ENCODE results near the gene STIP1.

DNA sequence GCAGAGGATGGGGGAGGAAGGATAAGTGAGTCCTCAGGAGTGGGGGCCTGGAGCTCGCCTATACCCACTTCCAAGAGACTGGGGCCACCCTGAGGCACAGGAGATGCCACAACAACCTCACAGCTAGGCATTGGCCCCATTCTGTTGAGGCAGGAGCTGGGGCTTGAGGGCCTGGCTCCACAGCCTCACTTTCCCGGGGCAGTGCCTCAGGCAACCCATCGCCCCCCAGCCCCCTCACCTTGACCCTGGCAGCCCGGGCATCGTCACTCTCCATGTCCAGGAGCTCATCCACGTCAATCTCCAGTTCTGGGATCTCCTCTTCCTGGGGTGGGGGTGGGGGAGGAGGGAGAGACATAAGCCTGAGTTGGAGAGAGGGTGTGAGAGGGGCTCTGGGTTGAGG, 59.0 kb downstream of the STIP1 start:
- TF ChIP-seq POLR2A (IDR thresholded peaks at IDR 0.05), result no peak
- TF ChIP-seq, protein P1, sequence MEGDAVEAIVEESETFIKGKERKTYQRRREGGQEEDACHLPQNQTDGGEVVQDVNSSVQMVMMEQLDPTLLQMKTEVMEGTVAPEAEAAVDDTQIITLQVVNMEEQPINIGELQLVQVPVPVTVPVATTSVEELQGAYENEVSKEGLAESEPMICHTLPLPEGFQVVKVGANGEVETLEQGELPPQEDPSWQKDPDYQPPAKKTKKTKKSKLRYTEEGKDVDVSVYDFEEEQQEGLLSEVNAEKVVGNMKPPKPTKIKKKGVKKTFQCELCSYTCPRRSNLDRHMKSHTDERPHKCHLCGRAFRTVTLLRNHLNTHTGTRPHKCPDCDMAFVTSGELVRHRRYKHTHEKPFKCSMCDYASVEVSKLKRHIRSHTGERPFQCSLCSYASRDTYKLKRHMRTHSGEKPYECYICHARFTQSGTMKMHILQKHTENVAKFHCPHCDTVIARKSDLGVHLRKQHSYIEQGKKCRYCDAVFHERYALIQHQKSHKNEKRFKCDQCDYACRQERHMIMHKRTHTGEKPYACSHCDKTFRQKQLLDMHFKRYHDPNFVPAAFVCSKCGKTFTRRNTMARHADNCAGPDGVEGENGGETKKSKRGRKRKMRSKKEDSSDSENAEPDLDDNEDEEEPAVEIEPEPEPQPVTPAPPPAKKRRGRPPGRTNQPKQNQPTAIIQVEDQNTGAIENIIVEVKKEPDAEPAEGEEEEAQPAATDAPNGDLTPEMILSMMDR (IDR thresholded peaks at IDR 0.05), result no peak

Data from lower leg skin (tissue), 3 donors.